AG10803 (cell line): ENCODE results near the gene PCDHA13.
A peak's percentile ranks its signal among the peaks of the same experiment; 100 is the strongest.
"Not testable (repeated sequence)": the region's sequence is repeated elsewhere in the genome, so short reads cannot be mapped to it uniquely, and the experiment has no call there.

Experiments used
- DNase-seq: peaks from one replicate; pipeline ENCODE4 v3.0.0; 2010; ENCODE audit warnings: low read depth
- H3K4me3 ChIP-seq: 2 replicates; pipeline ENCODE4 v1.5.1; 2011; ENCODE audit warnings: mild to moderate bottlenecking, low read length, control low read depth
- TF ChIP-seq, protein P1 (sequence below): conservative IDR thresholded peaks from 2 replicates; pipeline ENCODE4 v1.5.1; 2011; ENCODE audit warnings: mild to moderate bottlenecking, low read length, control low read depth, inconsistent platforms

Gene PCDHA13

DNA sequence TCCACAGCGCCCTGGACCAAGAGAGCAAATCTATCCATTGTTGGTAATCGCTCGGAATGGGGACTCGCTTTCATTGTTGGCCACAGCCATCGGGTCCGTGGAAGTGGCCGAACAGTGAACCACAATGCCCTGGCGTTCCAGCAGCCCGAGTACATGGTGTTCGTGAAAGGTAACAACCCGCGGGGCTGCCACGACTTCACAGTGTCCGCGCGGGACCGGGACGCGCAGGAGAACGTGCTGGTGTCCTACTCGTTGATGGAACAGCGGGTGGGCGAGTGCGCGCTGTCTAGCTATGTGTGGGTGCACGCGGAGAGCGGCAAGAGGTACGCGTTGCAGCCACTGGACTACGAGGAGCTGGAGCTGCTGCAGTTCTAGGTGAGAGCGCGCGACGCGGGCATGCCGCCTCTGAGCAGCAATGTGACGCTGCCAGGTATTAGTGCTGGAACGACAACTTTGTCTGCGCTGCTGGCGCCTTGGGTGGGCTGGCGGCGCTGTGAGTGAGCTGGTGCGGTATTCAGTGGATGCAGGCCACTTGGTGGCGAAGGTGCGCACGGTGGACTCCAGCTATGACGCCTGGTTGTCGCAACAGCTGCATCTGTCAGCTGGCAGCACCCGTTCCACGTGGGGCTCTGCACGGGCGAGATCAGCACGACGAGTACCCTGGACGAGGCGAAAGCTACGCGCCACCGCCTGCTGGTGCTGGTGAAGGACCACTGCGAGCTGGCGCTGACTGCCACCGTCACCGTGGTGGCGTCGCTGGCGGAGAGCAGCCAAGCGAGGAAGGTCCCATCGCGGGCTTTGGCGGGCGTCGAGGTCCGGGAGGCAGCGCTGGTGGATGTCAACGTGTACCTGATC, 19.3 kb upstream of the PCDHA13 start:
- H3K4me3 ChIP-seq: no peak overlapping the region
- DNase-seq: no peak
- TF ChIP-seq, protein P1, sequence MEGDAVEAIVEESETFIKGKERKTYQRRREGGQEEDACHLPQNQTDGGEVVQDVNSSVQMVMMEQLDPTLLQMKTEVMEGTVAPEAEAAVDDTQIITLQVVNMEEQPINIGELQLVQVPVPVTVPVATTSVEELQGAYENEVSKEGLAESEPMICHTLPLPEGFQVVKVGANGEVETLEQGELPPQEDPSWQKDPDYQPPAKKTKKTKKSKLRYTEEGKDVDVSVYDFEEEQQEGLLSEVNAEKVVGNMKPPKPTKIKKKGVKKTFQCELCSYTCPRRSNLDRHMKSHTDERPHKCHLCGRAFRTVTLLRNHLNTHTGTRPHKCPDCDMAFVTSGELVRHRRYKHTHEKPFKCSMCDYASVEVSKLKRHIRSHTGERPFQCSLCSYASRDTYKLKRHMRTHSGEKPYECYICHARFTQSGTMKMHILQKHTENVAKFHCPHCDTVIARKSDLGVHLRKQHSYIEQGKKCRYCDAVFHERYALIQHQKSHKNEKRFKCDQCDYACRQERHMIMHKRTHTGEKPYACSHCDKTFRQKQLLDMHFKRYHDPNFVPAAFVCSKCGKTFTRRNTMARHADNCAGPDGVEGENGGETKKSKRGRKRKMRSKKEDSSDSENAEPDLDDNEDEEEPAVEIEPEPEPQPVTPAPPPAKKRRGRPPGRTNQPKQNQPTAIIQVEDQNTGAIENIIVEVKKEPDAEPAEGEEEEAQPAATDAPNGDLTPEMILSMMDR: no peak

DNA sequence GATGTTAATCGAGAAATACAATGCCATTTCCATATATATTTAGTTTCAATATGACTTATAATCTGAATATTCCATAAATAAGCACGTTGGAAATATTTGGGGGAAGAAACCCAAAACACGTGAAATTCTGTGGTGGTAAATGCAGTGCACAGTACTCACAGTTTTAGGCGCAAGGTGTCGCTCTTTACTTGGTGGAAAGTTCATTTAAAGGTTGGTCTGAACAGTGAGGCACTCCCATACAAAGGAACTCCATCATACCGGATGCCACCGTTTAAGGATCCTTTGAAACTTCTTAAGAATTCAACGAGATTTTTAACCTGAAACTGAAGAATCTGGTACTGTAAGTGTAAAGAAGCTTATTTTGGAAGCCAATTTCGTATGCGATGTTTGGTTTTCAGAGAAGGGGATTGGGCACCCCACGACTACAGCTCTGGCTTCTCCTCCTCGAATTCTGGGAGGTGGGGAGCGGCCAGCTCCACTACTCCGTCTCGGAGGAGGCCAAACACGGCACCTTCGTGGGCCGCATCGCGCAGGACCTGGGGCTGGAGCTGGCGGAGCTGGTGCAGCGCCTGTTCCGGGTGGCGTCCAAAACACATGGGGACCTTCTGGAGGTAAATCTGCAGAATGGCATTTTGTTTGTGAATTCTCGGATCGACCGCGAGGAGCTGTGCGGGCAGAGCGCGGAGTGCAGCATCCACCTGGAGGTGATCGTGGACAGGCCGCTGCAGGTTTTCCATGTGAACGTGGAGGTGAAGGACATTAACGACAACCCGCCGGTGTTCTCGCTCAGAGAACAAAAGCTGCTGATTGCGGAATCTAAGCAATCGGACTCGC, 13.0 kb upstream of the PCDHA13 start, which contains the start of gene PCDHA11:
Gene PCDHA11, plus strand, starts transcription at position 237 of the 834 bp plus-strand sequence. Its CDS starts 147 bp downstream, at position 384.
- no peak within 1 kb of the TSS for H3K4me3 ChIP-seq
- DNase-seq: no peak
- TF ChIP-seq, protein P1: peak; percentile 24; the same call in 1 of the 2 replicates

DNA sequence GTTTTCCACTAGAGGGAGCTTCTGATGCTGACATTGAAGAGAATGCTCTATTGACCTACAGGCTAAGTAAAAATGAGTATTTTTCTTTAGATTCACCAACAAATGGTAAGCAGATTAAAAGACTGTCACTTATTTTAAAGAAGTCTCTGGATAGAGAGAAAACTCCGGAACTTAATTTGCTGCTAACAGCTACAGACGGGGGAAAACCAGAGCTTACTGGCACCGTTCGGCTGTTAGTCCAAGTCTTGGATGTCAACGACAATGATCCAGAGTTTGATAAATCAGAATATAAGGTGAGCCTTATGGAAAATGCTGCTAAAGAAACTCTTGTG, 12.4 kb upstream of the PCDHA13 start:
- TF ChIP-seq, protein P1: peak; percentile 32
- no peak overlapping the region for H3K4me3 ChIP-seq
- no peak for DNase-seq

DNA sequence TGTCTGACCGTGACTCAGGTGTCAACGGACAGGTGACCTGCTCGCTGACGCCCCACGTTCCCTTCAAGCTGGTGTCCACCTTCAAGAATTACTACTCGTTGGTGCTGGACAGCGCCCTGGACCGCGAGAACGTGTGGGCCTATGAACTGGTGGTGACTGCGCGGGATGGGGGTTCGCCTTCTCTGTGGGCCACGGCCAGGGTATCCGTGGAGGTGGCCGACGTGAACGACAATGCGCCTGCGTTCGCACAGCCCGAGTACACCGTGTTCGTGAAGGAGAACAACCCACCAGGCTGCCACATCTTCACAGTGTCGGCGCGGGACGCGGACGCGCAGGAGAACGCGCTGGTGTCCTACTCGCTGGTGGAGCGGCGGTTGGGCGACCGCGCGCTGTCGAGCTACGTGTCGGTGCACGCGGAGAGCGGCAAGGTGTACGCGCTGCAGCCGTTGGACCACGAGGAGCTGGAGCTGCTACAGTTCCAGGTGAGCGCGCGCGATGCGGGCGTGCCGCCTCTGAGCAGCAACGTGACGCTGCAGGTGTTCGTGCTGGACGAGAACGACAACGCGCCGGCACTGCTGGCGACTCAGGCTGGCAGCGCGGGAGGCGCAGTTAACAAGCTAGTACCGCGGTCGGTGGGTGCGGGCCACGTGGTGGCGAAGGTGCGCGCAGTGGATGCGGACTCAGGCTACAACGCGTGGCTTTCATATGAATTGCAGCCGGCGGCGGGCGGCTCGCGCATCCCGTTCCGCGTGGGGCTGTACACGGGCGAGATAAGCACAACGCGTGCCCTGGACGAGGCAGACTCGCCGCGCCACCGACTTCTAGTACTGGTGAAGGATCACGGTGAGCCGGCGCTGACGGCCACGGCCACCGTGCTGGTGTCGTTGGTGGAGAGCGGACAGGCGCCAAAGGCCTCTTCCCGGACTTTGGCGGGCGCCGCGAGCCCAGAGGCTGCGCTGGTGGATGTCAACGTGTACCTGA, 11.4 kb upstream of the PCDHA13 start:
- DNase-seq: no peak
- H3K4me3 ChIP-seq: no peak overlapping the region
- TF ChIP-seq, protein P1: no peak

DNA sequence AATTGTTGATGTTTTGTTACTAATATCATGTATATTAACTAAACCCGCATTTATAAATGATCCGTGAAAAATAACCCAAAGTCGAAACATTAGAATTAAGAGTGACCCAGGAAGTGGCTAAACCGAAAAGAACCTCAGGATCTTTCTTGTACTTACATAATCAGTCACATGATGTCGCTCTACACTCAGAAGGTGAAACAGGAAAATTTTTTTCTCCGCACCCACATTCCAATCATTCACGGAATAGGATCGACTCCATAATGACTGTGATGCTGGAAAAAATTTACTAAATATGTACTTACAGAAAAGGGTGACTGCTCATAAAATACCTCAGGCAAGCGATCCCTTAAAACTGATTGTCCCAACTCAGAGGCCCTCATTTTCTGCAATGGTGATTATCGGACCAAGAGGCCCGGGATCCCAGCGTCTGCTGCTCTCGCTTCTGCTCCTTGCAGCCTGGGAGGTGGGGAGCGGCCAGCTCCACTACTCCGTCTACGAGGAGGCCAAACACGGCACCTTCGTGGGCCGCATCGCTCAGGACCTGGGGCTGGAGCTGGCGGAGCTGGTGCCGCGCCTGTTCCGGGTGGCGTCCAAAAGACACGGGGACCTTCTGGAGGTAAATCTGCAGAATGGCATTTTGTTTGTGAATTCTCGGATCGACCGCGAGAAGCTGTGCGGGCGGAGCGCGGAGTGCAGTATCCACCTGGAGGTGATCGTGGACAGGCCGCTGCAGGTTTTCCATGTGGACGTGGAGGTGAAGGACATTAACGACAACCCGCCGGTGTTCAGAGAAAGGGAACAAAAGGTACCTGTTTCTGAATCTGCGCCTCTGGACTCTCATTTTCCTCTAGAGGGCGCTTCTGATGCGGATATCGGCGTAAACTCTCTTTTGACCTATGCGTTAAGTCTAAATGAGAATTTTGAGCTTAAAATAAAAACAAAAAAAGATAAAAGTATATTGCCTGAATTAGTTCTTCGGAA, 6.5 kb upstream of the PCDHA13 start, which contains the start of gene PCDHA12:
Gene PCDHA12, plus strand, starts transcription at position 224 of the 981 bp plus-strand sequence. Its CDS starts 165 bp downstream, at position 389.
- TF ChIP-seq, protein P1: no peak
- H3K4me3 ChIP-seq: no peak within 1 kb of the TSS
- no peak for DNase-seq

DNA sequence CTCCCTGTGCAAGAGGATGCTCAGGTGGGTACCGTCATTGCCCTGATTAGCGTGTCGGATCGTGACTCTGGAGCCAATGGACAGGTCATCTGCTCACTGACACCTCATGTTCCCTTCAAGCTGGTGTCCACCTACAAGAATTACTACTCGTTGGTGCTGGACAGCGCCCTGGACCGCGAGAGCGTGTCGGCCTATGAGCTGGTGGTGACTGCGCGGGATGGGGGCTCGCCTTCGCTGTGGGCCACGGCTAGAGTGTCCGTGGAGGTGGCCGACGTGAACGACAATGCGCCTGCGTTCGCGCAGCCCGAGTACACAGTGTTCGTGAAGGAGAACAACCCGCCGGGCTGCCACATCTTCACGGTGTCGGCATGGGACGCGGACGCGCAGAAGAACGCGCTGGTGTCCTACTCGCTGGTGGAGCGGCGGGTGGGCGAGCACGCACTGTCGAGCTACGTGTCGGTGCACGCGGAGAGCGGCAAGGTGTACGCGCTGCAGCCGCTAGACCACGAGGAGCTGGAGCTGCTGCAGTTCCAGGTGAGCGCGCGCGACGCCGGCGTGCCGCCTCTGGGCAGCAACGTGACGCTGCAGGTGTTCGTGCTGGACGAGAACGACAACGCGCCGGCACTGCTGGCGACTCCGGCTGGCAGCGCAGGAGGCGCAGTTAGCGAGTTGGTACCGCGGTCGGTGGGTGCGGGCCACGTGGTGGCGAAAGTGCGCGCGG, 5.2 kb upstream of the PCDHA13 start:
- not testable (repeated sequence) for DNase-seq, H3K4me3 ChIP-seq
